Measurements from ENCODE around the gene PRR5L. TPM values are rescaled to one million over a fixed set of nuclear protein-coding genes. Genes with fewer than 3 reads are reported as not detected.

Gene PRR5L
- total and polyA plus RNA-seq, 9 of the 15 experiments (the other 6 are each of a cell fraction or from before 2014, with no cell fraction given), result 0.11 to 0.60 (median 0.36) TPM; not detected in 2

GRCh38 chr11:36447514-36447913, 151.4 kb downstream of the PRR5L start (continued):
- TF ChIP-seq FIP1L1 (IDR thresholded peaks at IDR 0.05; ENCODE audit: low read depth, low read length, poor library complexity, severe bottlenecking) (no peak), E2F4 (CRISPR knock-in tag; IDR thresholded peaks at IDR 0.05; ENCODE audit: low read depth) (no peak), CBX1 (IDR thresholded peaks at IDR 0.05; ENCODE audit: low read depth) (no peak), THRB (CRISPR knock-in tag; conservative IDR thresholded peaks at IDR 0.05) (no peak), KLF13 (tag; IDR thresholded peaks at IDR 0.05; ENCODE audit: borderline replicate concordance, low read depth) (no peak), NR0B1 (IDR thresholded peaks at IDR 0.05; ENCODE audit: partially characterized antibody) (no peak), ZBTB43 (CRISPR knock-in tag; IDR thresholded peaks at IDR 0.05) (no peak), DMBX1 (CRISPR knock-in tag; IDR thresholded peaks at IDR 0.05; ENCODE audit: borderline replicate concordance) (no peak)

Measured in K562 (cell line).